Panc1 (cell line): Measurements from ENCODE around the gene ZDHHC14. TPM values are rescaled to one million over a fixed set of nuclear protein-coding genes. Genes with fewer than 3 reads are reported as not detected.

Source experiments
- ATAC-seq: fragments of 200-7000 bp; cut with Tn5 transposase; 2 replicates; pipeline ENCODE4 v1.9.1; 2020; ENCODE audit warnings: mild to moderate bottlenecking, moderate library complexity
- BruUV-seq: library from RNA; stranded (reverse); fragments of 400-500 nt; replicated peaks from 2 replicates; lab custom pipeline; 2021; lab: Mats Ljungman, UMichigan
- CTCF ChIA-PET: fragments of 300-600 bp; sonication (Branson Sonifier 250); formaldehyde crosslinking; loops from one replicate; lab custom pipeline; 2022; ENCODE audit warnings: antibody characterized with exemption; lab: Charles Lee
- POLR2A ChIA-PET: fragments of 300-600 bp; sonication (Branson Sonifier 250); formaldehyde crosslinking; loops from one replicate; lab custom pipeline; 2022; ENCODE audit warnings: antibody characterized with exemption; lab: Charles Lee
- DNase-seq: peaks from one replicate; pipeline ENCODE4 v3.0.0-alpha.2; 2010; ENCODE audit warnings: low read depth, low spot score
- H3K27ac ChIP-seq: 2 replicates; pipeline ENCODE4 v1.5.1; 2011; ENCODE audit warnings: mild to moderate bottlenecking, low read length, inconsistent platforms
- H3K27me3 ChIP-seq: fragments of 200-500 bp; sonication (Bioruptor generic); 2 replicates; pipeline ENCODE4 v1.6.0; 2014; ENCODE audit warnings: low read length, inconsistent platforms; ENCODE audit not compliant: control insufficient read depth, insufficient read depth
- H3K36me3 ChIP-seq: fragments of 200-500 bp; sonication (Bioruptor generic); 2 replicates; pipeline ENCODE4 v1.5.1; 2014; ENCODE audit warnings: inconsistent platforms, mild to moderate bottlenecking, low read length, moderate library complexity; ENCODE audit not compliant: control insufficient read depth, insufficient read depth
- H3K4me1 ChIP-seq: 2 replicates; pipeline ENCODE4 v1.5.1; 2011; ENCODE audit warnings: inconsistent platforms, mild to moderate bottlenecking, low read length, moderate library complexity; ENCODE audit not compliant: control insufficient read depth, insufficient read depth
- H3K4me3 ChIP-seq, 2 experiments: 2 replicates each; pipeline ENCODE4 v1.5.1; 2011 to 2012; ENCODE audit warnings: low read depth in 2 of 2, low read length in 2 of 2, mild to moderate bottlenecking in 2 of 2, inconsistent platforms in 1 of 2, moderate library complexity in 1 of 2
- H3K9me3 ChIP-seq: fragments of 200-500 bp; sonication (Bioruptor generic); 2 replicates; pipeline ENCODE4 v1.5.1; 2014; ENCODE audit warnings: low read depth, mild to moderate bottlenecking, inconsistent platforms, low read length, moderate library complexity; ENCODE audit not compliant: control insufficient read depth, insufficient read depth
- POLR2AphosphoS5 ChIP-seq: IDR thresholded peaks from 2 replicates; pipeline ENCODE4 v1.6.1; 2012; ENCODE audit warnings: mild to moderate bottlenecking, low read depth, low read length, moderate library complexity
- SIN3A ChIP-seq: IDR thresholded peaks from 2 replicates; pipeline ENCODE4 v1.6.1; 2012; ENCODE audit warnings: low read depth, mild to moderate bottlenecking, low read length, moderate library complexity, borderline replicate concordance; ENCODE audit not compliant: insufficient read depth
- TCF7L2 ChIP-seq: IDR thresholded peaks from 2 replicates; pipeline ENCODE4 v1.6.1; 2011; ENCODE audit warnings: mild to moderate bottlenecking, low read depth, low read length, inconsistent platforms
- in situ Hi-C: cut with HindIII; loops from 2 replicates; pipeline ENCODE4 v1.10.0; 2016; ENCODE audit warnings: low sequenced_read_pairs, low pct_unique_long_range_greater_than_20kb
- intact Hi-C: fragments of 100-400 bp; cut with micrococcal nuclease; formaldehyde crosslinking; loops from one replicate; pipeline ENCODE4 v1.10.0; 2022; ENCODE audit not compliant: unreplicated experiment
- total RNA-seq: library from RNA; stranded (reverse); gene quantifications from one replicate; pipeline ENCODE4 v1.2.1, GENCODE V29; 2021; ENCODE audit not compliant: unreplicated experiment
- TF ChIP-seq, protein P1 (sequence below): fragments of 450-650 bp; IDR thresholded peaks from 2 replicates; pipeline ENCODE4 v1.5.1; 2017; ENCODE audit warnings: mild to moderate bottlenecking
- TF ChIP-seq, protein P2 (sequence below), 2 experiments: IDR thresholded peaks; 2 replicates each; pipeline ENCODE4 v1.6.1; 2011 to 2012; ENCODE audit warnings: low read depth in 2 of 2, control low read depth in 1 of 2, low read length in 1 of 2, mild to moderate bottlenecking in 1 of 2, moderate library complexity in 1 of 2; ENCODE audit not compliant: insufficient read depth in 1 of 2

Gene ZDHHC14
- total RNA-seq, 1 experiment from 2014 or later = 19.9 TPM

DNA sequence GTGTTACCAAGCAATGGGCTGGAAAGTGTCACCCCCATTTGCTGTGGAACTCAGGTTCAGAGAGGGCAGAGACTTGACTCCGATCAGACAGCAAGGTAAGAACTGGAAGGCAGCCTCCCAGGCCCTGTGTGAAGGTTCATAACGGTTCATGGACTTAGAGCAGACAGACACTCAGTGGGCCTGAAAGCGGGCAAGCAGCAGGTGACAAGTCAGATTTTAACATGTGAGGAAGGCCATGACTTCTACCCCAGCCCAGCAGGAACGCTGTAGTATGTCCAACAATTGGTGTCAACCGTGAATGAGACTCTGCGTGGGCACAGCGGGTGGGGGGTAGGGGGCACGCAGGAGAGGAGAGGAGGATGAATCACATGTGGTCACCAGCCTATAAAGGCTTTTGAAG, 224.5 kb downstream of the ZDHHC14 start:
- TF ChIP-seq SIN3A (no peak), POLR2AphosphoS5 (no peak), TCF7L2 (no peak)
- TF ChIP-seq, protein P1, sequence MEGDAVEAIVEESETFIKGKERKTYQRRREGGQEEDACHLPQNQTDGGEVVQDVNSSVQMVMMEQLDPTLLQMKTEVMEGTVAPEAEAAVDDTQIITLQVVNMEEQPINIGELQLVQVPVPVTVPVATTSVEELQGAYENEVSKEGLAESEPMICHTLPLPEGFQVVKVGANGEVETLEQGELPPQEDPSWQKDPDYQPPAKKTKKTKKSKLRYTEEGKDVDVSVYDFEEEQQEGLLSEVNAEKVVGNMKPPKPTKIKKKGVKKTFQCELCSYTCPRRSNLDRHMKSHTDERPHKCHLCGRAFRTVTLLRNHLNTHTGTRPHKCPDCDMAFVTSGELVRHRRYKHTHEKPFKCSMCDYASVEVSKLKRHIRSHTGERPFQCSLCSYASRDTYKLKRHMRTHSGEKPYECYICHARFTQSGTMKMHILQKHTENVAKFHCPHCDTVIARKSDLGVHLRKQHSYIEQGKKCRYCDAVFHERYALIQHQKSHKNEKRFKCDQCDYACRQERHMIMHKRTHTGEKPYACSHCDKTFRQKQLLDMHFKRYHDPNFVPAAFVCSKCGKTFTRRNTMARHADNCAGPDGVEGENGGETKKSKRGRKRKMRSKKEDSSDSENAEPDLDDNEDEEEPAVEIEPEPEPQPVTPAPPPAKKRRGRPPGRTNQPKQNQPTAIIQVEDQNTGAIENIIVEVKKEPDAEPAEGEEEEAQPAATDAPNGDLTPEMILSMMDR = no peak
- TF ChIP-seq, protein P2, sequence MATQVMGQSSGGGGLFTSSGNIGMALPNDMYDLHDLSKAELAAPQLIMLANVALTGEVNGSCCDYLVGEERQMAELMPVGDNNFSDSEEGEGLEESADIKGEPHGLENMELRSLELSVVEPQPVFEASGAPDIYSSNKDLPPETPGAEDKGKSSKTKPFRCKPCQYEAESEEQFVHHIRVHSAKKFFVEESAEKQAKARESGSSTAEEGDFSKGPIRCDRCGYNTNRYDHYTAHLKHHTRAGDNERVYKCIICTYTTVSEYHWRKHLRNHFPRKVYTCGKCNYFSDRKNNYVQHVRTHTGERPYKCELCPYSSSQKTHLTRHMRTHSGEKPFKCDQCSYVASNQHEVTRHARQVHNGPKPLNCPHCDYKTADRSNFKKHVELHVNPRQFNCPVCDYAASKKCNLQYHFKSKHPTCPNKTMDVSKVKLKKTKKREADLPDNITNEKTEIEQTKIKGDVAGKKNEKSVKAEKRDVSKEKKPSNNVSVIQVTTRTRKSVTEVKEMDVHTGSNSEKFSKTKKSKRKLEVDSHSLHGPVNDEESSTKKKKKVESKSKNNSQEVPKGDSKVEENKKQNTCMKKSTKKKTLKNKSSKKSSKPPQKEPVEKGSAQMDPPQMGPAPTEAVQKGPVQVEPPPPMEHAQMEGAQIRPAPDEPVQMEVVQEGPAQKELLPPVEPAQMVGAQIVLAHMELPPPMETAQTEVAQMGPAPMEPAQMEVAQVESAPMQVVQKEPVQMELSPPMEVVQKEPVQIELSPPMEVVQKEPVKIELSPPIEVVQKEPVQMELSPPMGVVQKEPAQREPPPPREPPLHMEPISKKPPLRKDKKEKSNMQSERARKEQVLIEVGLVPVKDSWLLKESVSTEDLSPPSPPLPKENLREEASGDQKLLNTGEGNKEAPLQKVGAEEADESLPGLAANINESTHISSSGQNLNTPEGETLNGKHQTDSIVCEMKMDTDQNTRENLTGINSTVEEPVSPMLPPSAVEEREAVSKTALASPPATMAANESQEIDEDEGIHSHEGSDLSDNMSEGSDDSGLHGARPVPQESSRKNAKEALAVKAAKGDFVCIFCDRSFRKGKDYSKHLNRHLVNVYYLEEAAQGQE (IDR thresholded peaks at IDR 0.05; ENCODE audit: insufficient read depth in 1 of 2, low read depth in 2 of 2, low read length in 1 of 2) = no peak
- BruUV-seq = no TSS peak
- no peaks in the 10 kb centered on the region for H3K9me3 ChIP-seq
- no peak overlapping the region for H3K27ac ChIP-seq
- H3K4me1 ChIP-seq = no peaks in the 10 kb centered on the region
- no peak overlapping the region for H3K4me3 ChIP-seq
- no peak for ATAC-seq
- no peaks in the 10 kb centered on the region; the same call in 1 of the 2 replicates for H3K36me3 ChIP-seq
- POLR2A ChIA-PET = no interaction called here
- in situ Hi-C loops (no loop called here), intact Hi-C loops (no loop called here)
- no peak for DNase-seq
- H3K27me3 ChIP-seq = no peaks in the 10 kb centered on the region
- CTCF ChIA-PET = interaction anchor here (0.5 kb wide), 1 partner anchor 271 kb away, joined by 3 read pairs; no protein-coding TSS in a partner anchor

DNA sequence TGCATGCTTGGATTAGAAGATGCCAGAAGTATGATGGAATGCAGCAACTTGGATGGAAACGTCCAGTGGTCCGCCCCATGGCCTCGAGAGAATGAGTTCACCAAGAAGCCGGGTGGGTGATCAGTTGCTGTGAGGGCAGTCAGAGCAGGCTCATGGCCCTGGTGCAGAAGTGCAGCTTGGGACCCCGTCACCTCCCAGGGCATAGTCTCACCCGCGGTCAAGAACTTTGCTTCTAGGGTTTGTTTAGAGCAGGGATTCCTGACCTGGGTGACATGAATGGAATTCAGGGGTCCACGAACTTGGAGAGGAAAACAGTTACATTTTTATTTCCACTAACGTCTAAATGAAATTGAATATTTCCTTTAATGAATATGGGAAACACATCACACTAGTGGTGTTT, 225.5 kb downstream of the ZDHHC14 start:
- Histone ChIP-seq H3K36me3 (no peaks in the 10 kb centered on the region; the same call in 1 of the 2 replicates), H3K4me1 (no peaks in the 10 kb centered on the region), H3K27me3 (no peaks in the 10 kb centered on the region), H3K9me3 (no peaks in the 10 kb centered on the region), H3K27ac (no peak overlapping the region), H3K4me3 (no peak overlapping the region)
- POLR2A ChIA-PET = no interaction called here
- CTCF ChIA-PET = no interaction called here
- BruUV-seq = no TSS peak
- DNase-seq = no peak
- TF ChIP-seq SIN3A = no peak
- no peak for TF ChIP-seq TCF7L2
- TF ChIP-seq, protein P1 = no peak
- no peak for TF ChIP-seq POLR2AphosphoS5
- TF ChIP-seq, protein P2 (IDR thresholded peaks at IDR 0.05; ENCODE audit: insufficient read depth in 1 of 2, low read depth in 2 of 2, low read length in 1 of 2) = no peak
- intact Hi-C loops (no loop called here), in situ Hi-C loops (no loop called here)
- ATAC-seq = no peak
